PC-3 (cell line): ENCODE measurements around the gene AIFM2.

Experiments
- CTCF ChIP-seq: fragments of 300-600 bp; sonication (generic); conservative IDR thresholded peaks from 2 replicates; pipeline ENCODE4 v1.5.1; 2017; ENCODE audit warnings: antibody characterized with exemption, low read depth, mild to moderate bottlenecking, low read length
- EZH2 ChIP-seq: fragments of 300-600 bp; sonication (generic); IDR thresholded peaks from one replicate; pipeline ENCODE4 v1.6.1; 2017; ENCODE audit warnings: antibody characterized with exemption, mild to moderate bottlenecking, low read length; ENCODE audit not compliant: unreplicated experiment
- EZH2phosphoT487 ChIP-seq: fragments of 300-600 bp; sonication (generic); IDR thresholded peaks from 2 replicates; pipeline ENCODE4 v1.6.1; 2018; ENCODE audit warnings: mild to moderate bottlenecking, antibody characterized with exemption, low read length, borderline replicate concordance

- TF ChIP-seq CTCF (peak; percentile 100), EZH2 (no peak), EZH2phosphoT487 (no peak)
Observed at GRCh38 chr10:70115948-70116682, 16.5 kb downstream of the AIFM2 start.
